GM12892 (cell line): Measurements from ENCODE around the gene GPC4.

Experiments
- DNase-seq: peaks from one replicate; pipeline ENCODE4 v3.0.0; 2011; ENCODE audit not compliant: insufficient read length
- FAIRE-seq: peaks from 2 replicates; lab custom pipeline; 2011; peaks lifted over from hg19 to GRCh38; lab: Jason Lieb, UNC
- POLR2A ChIP-seq: IDR thresholded peaks from 2 replicates; pipeline ENCODE4 v1.6.1; 2011; ENCODE audit warnings: low read depth, low read length, control low read depth
- POLR2AphosphoS5 ChIP-seq: IDR thresholded peaks from 2 replicates; pipeline ENCODE4 v1.6.1; 2011; ENCODE audit warnings: low read depth, low read length, control low read depth
- TAF1 ChIP-seq: IDR thresholded peaks from 2 replicates; pipeline ENCODE4 v1.6.1; 2011; ENCODE audit warnings: low read depth, mild to moderate bottlenecking, control low read depth, low read length, borderline replicate concordance

The GPC4 gene

DNA sequence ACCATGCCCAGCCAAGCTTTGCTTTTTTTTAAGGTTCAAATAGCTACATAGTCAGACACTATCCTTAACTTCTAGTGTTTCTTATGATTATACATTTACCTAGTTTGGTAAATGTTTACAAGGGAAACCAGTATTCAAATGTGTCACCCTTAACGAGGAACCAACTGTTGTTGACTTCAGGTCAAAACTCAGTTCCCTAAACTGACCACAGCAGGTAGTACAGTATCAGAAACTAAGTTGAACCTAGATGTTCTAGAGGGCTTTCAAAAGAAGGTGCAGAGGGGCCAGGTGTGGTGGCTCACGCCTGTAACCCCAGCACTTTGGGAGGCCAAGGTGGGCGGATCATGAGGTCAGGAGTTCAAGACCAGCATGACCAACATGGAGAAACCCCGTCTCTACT, 11.3 kb downstream of the GPC4 start:
- TF ChIP-seq POLR2AphosphoS5 (no peak), TAF1 (no peak), POLR2A (no peak)
- FAIRE-seq = no peak
- DNase-seq = no peak

GRCh38 chrX:133402830-133403625, 12.3 kb downstream of the GPC4 start:
- TF ChIP-seq POLR2A = no peak
- TF ChIP-seq TAF1 = no peak
- TF ChIP-seq POLR2AphosphoS5 = no peak
- no peak for DNase-seq
- FAIRE-seq = no peak

DNA sequence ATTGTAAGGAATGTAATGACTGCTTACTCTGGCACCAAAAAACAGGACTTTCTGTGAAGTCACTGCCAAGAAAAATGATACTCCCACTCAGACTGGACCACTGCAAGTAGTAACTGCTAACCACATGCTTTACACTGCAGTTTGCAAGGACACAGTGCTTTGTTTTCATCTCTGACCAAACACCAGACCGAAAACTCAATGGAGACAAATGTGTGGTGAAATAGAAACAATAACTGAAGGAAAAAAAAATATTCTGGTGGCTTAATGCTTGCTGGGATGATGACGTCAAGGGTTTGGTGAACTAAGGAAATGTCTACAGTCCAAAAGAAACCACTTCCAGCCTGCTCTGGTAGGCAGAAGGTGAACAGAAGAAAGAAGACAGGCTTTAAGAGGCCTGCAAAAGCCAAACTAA, 13.2 kb downstream of the GPC4 start:
- no peak for FAIRE-seq
- no peak for DNase-seq
- TF ChIP-seq TAF1 = no peak
- TF ChIP-seq POLR2A = no peak
- no peak for TF ChIP-seq POLR2AphosphoS5

DNA sequence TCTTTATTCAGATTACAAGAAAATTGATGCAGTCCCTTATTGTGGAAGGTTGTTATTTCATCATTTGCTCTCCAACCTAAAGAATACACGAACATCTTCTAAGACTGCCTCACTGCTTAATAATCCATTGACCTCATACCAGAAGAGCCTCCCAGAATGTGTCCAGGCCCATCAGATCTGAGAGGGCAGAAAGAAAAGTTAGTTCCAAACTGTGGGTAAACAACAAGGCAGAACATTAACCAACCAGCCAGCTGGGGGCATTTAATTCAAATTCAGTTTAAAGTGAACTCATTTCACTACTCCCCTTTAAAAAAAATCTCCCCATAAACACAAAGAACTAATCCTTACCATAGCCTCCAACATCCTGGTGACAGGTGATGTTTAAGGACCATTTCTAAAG, 13.8 kb downstream of the GPC4 start:
- FAIRE-seq (no peak), DNase-seq (no peak)
- TF ChIP-seq POLR2A (no peak), TAF1 (no peak), POLR2AphosphoS5 (no peak)

DNA sequence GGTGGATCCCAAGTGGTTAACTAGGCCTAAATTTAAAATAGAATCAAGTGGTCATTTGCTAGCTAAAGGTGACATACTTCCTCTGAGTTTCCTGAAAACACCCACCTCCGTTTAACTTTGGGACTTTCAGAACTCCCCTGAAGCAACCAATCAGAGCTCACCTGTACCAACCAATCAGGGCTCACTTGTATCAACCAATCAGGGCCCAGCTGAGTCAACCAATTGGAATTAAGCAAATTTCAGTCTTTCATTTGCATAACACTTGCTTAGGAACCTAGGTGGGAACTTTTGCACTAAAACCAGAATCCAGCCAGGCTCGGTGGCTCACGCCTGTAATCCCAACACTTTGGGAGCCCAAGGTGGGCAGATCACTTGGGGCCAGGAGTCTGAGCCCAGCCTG, 15.9 kb downstream of the GPC4 start:
- no peak for TF ChIP-seq POLR2AphosphoS5
- no peak for TF ChIP-seq POLR2A
- TF ChIP-seq TAF1 = no peak
- FAIRE-seq = no peak

DNA sequence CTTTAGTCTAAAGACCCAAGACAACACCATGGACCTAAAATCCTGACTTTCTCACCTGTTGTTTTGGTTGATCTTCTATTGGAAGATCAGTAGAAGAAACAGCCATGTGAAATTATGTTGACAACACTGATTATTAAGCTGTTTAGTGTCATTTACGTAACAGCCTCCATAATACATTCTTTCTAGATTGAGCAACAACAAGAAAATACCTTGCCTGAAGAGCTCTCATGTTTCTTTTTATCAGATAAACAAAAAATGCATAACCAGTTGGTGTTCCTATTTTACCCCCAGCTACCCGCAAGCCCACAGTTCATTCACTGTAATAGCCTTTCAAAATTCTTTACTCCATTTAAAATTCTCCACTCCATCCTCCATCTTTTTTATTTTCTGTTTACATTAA, 20.5 kb downstream of the GPC4 start:
- FAIRE-seq (no peak), DNase-seq (no peak)
- no peak for TF ChIP-seq TAF1
- TF ChIP-seq POLR2AphosphoS5 = no peak
- no peak for TF ChIP-seq POLR2A

More for the DNA sequence above, 15.9 kb downstream of the GPC4 start:
- no peak for DNase-seq

- no peak for TF ChIP-seq POLR2A
- no peak for TF ChIP-seq POLR2AphosphoS5
- TF ChIP-seq TAF1 = no peak
- FAIRE-seq = no peak
- no peak for DNase-seq
Observed at GRCh38 chrX:133392671-133393070, 22.6 kb downstream of the GPC4 start.

DNA sequence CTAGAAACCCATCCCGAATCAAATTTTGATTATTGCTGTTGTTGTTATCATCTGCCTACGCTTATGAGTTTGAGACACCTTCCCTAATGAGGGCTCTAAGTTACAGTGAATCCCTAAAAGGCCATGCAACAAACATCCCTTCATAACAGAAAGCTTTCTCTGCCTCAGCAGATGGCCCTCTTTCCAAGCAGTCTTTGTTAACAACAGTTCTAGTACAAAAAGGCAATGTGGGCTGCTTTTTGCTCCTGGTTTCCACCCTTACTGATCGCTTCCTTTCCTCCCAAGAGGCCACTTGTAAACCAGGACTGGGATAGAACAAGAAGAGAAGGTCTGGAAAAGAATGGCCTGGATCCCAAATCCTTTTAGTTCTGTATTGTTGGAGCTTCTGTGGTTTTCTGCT, 24.2 kb downstream of the GPC4 start:
- FAIRE-seq = no peak

DNA sequence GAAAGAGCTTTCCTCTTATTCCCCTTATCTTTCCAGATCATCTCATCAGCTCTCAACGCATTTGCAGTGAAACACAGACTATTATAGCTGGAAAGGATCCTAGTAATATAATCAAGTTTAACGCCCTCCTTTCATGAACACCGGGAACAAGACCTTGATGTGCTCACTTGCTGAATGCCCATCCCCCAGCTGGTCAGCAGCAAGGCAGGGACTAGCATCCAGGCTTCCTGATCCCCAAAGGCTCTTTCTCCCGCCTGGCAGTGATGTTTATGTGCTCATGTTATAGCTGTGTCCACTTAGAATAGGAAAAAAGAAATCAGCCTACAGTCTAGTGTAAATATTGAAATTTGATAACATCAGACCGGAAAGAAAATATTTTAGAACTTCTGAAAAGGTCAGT, 24.6 kb downstream of the GPC4 start:
- TF ChIP-seq POLR2A = no peak
- FAIRE-seq = no peak
- DNase-seq = no peak

More for the DNA sequence above, 24.2 kb downstream of the GPC4 start:
- no peak for TF ChIP-seq TAF1
- no peak for TF ChIP-seq POLR2AphosphoS5
- no peak for TF ChIP-seq POLR2A
- DNase-seq = no peak

DNA sequence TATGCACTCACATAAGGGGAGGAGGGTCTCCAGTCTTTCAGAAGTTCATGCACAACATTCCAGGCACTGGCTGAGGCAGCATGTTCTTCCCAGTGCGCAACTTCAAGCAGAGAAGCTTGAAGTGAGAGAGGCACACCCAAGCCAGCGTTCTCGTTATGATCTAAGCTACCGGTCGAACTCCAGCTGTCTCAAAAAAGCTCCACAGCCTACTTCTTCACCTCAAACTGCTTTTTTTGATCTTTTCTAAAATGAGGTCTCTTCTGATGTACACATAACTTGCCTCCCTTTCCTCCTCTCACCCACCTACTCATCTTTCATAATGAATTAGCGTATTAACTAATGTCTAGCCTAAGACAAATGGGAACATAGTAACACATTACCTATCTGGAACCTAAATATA, 25.3 kb downstream of the GPC4 start:
- no peak for FAIRE-seq
- TF ChIP-seq TAF1 = no peak
- no peak for TF ChIP-seq POLR2AphosphoS5
- no peak for TF ChIP-seq POLR2A

GRCh38 chrX:133384454-133384853, 30.8 kb downstream of the GPC4 start:
- no peak for DNase-seq
- no peak for FAIRE-seq
- TF ChIP-seq TAF1 (no peak), POLR2AphosphoS5 (no peak), POLR2A (no peak)

More for the DNA sequence above, 25.3 kb downstream of the GPC4 start:
- DNase-seq = no peak

- FAIRE-seq = no peak
- DNase-seq = no peak
- TF ChIP-seq POLR2AphosphoS5 = no peak
- TF ChIP-seq TAF1 = no peak
- no peak for TF ChIP-seq POLR2A
Observed at GRCh38 chrX:133380711-133381619, 34.3 kb downstream of the GPC4 start.
